ENCODE measurements around the gene DNLZ. TPM values are rescaled to one million over a fixed set of nuclear protein-coding genes. Genes with fewer than 3 reads are reported as not detected.

Gene DNLZ
- polyA plus RNA-seq, 4 donors = 5.6 to 13.9 (median 8.0) TPM

- DNase-seq (ENCODE audit: low read depth in 4 of 4, low spot score in 3 of 4) = no peak
Measured at GRCh38 chr9:136377341-136378169, 14.0 kb upstream of the DNLZ start.

GRCh38 chr9:136376457-136376856 is 12.9 kb upstream of the DNLZ start:
- no peak for DNase-seq (ENCODE audit: low read depth in 4 of 4, low spot score in 3 of 4)

GRCh38 chr9:136375096-136375495 is 11.6 kb upstream of the DNLZ start:
- DNase-seq (ENCODE audit: low read depth in 4 of 4, low spot score in 3 of 4) = no peak

GRCh38 chr9:136374183-136374575 is 10.6 kb upstream of the DNLZ start:
- DNase-seq (ENCODE audit: low read depth in 4 of 4, low spot score in 3 of 4) = no peak

- DNase-seq (ENCODE audit: low read depth in 4 of 4, low spot score in 3 of 4) = no peak
Measured at GRCh38 chr9:136373300-136374182, 10.0 kb upstream of the DNLZ start, which contains the start of gene CARD9. CARD9 (minus strand) TSS chr9:136373669; CDS start chr9:136372078, 1,591 bp downstream.

- DNase-seq (ENCODE audit: low read depth in 4 of 4, low spot score in 3 of 4) = peak in 2 of 4 donors; percentile 46 to 53
Measured at GRCh38 chr9:136372561-136373299, 9.2 kb upstream of the DNLZ start.

GRCh38 chr9:136372006-136372405 is 8.5 kb upstream of the DNLZ start:
- DNase-seq (ENCODE audit: low read depth in 4 of 4, low spot score in 3 of 4) = no peak

- no peak for DNase-seq (ENCODE audit: low read depth in 4 of 4, low spot score in 3 of 4)
Measured at GRCh38 chr9:136371533-136371880, 8.0 kb upstream of the DNLZ start.

- no peak for DNase-seq (ENCODE audit: low read depth in 4 of 4, low spot score in 3 of 4)
Measured at GRCh38 chr9:136370687-136371532, 7.4 kb upstream of the DNLZ start.

- DNase-seq (ENCODE audit: low read depth in 4 of 4, low spot score in 3 of 4) = no peak
Measured at GRCh38 chr9:136370037-136370436, 6.5 kb upstream of the DNLZ start.

GRCh38 chr9:136368190-136368589 is 4.6 kb upstream of the DNLZ start:
- DNase-seq (ENCODE audit: low read depth in 4 of 4, low spot score in 3 of 4) = no peak

GRCh38 chr9:136367296-136368145 is 4.0 kb upstream of the DNLZ start:
- DNase-seq (ENCODE audit: low read depth in 4 of 4, low spot score in 3 of 4) = no peak

- no peak for DNase-seq (ENCODE audit: low read depth in 4 of 4, low spot score in 3 of 4)
Measured at GRCh38 chr9:136366826-136367225, 3.3 kb upstream of the DNLZ start.

GRCh38 chr9:136365775-136366222 is 2.3 kb upstream of the DNLZ start:
- no peak for DNase-seq (ENCODE audit: low read depth in 4 of 4, low spot score in 3 of 4)

GRCh38 chr9:136364942-136365774 is 1.6 kb upstream of the DNLZ start:
- no peak for DNase-seq (ENCODE audit: low read depth in 4 of 4, low spot score in 3 of 4)

GRCh38 chr9:136363949-136364748 is 605 bp upstream of the DNLZ start:
- no peak for DNase-seq (ENCODE audit: low read depth in 4 of 4, low spot score in 3 of 4)

GRCh38 chr9:136362450-136362784 is 1.1 kb downstream of the DNLZ start:
- no peak for DNase-seq (ENCODE audit: low read depth in 4 of 4, low spot score in 3 of 4)
